Colon (tissue), 2 donors: Measurements from ENCODE around the gene G6PD.

Experiments used
- FAIRE-seq: peaks from 2 replicates; lab custom pipeline; 2012; peaks lifted over from hg19 to GRCh38; lab: Jason Lieb, UNC
- donor health status: control.
- donor health status: control.

Gene G6PD

GRCh38 chrX:154487518-154488290 lies 58.9 kb downstream of the G6PD start:
- FAIRE-seq: no peak

GRCh38 chrX:154486396-154487207 lies 60.0 kb downstream of the G6PD start, which contains the start of gene UBL4A:
UBL4A (minus strand) TSS chrX:154486615; CDS start chrX:154486584, 31 bp downstream.
- no peak for FAIRE-seq

- no peak for FAIRE-seq
Observed at GRCh38 chrX:154486052-154486395, 60.6 kb downstream of the G6PD start.

GRCh38 chrX:154485150-154486051 lies 61.2 kb downstream of the G6PD start:
- FAIRE-seq: no peak

GRCh38 chrX:154484255-154485149 lies 62.1 kb downstream of the G6PD start:
- FAIRE-seq: no peak

GRCh38 chrX:154483325-154483724 lies 63.3 kb downstream of the G6PD start:
- FAIRE-seq: no peak

GRCh38 chrX:154482786-154483185 lies 63.9 kb downstream of the G6PD start:
- no peak for FAIRE-seq

GRCh38 chrX:154481911-154482601 lies 64.6 kb downstream of the G6PD start:
- no peak for FAIRE-seq
